CD4-positive, alpha-beta T cell treated with Interleukin-15 for 4 hours (primary cell): ENCODE measurements around the gene GGT6.
"Not testable (repeated sequence)": the region's sequence is repeated elsewhere in the genome, so short reads cannot be mapped to it uniquely, and the experiment has no call there.

Experiments
- DNase-seq: peaks from one replicate; pipeline ENCODE4 v3.0.0-alpha.2; 2020; ENCODE audit warnings: low spot score

Gene GGT6

DNA sequence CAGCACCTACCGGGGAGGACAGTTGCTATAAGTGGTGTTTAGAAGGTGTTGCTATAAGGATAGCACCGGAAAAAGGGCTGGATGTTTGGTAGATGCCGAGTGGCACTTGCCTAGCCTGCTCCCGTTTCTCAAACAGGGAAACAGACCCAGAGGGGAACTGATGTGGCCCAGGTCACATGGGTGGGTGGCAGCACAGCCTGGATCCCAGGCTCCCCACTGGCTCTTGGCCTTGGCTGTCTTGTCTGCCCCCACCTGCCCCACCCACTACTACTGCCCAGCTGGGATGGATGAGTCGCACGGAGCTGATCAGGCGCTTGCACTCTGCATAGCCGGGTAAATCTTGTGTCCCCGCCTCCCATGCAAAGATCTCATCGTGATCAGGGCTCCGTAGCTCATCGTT, 31.2 kb upstream of the GGT6 start:
- no peak for DNase-seq

DNA sequence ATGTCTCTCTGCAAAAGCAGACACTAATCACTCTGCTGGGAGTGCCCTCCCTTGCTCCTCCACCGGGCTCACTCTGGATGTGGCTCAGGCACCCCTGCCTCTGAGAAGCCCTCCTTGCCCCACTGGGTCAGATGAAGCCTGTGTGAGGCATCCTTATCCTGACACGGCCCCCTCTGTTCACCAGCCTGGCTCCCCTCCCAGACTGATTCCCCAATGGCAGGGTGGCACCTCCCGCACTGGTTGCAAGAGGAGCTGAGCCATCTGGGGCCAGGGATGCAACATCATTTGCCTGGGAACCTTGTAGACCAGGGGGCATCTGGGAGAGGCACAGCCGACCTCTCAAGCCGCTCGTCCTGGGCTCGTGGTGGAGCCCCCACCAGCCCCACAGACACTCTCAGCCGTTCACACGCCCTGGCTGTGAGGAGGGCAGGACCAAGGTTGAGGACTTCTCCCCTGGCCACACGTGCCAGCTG, 30.6 kb upstream of the GGT6 start:
- no peak for DNase-seq

DNA sequence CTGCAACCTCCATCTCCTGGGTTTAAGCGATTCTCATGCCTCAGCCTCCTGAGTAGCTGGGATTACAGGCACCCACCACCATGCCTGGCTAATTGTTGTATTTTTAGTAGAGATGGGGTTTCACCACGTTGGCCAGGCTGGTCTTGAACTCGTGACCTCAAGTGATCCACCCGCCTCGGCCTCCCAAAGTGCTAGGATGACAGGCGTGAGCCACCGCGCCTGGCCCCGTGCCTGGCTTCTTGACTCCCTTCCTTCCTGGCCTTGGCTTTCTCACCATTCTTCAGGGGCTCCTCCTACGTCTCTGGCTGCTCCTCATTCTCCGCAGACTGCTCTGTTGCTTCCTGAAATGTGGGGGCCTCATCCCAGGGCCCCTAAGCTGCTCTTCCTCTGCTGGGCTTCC, 29.7 kb upstream of the GGT6 start:
- DNase-seq, result not testable (repeated sequence)

DNA sequence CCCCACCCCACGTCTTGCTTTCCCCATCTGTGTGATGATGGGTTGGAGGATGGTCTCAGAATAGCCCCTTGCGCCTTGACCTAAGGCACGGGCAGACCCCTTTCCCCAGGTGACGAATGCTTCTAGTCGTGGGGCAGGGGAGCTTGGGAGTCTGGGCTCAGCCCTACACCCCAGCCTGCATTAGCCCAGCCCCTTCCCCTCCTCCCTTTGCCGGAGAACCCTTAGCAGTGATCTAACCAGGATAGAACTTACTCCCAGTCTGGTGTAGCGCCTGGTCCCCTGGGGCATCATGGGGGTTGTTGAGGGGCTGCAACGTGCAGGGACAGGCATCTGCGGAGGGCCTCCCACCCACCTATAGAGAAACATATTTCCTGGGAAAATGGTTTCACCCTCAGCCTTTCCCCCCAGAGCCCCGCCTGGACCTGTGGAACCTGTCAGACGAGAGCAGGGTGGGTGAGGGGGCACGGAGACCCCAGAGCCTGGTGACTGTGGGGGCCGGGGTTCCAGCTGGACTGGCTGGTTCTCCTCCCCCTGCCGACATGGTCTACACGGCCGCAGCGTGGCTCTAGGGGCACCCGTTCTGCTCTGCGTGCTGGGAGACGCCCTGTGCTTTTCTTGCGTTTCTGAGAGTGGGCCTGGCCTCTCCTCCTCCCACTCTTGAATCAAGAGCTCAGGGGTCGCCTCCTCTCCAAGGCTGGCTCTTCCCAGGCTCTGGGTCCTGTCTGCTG, 28.7 kb upstream of the GGT6 start:
- no peak for DNase-seq

DNA sequence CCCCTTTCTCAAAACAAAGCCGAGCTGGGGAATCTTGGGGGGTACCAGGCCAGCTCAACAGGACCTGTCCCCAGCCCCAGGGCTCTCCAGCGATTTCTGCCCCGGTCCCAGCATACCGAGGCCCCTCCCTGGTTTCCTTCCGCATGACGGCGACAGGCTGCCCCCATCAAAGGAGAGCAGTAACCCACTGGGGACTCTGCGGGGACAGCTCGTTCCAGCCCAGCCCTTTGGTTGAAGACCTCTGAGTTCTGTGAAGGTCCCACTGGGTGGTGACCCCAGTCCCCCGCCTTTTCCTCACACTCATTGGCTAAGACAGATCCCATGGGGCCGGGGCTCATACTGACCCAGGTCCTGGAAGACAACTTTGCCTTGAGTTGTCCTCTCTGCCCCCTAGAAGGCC, 28.0 kb upstream of the GGT6 start:
- no peak for DNase-seq

DNA sequence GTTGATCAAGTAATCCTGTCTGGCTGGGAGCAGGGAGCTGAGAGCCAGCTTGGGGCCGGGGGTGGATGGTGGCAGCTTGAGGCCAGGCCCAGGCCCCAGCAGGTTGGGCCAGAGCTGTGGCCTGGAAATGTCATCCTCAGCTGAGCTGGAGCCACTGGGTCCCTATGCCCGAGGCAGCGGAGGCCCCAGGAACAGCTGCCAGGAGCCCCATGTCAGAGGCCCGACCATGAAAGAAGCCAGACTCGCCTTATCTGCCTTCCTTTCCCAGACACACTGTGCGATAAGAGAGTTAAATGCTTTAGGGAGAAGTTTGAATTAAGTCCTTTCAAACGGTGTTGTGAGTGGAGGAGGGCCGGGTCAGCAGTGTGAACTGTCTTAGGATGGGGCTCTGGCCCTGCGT, 27.4 kb upstream of the GGT6 start:
- no peak for DNase-seq

DNA sequence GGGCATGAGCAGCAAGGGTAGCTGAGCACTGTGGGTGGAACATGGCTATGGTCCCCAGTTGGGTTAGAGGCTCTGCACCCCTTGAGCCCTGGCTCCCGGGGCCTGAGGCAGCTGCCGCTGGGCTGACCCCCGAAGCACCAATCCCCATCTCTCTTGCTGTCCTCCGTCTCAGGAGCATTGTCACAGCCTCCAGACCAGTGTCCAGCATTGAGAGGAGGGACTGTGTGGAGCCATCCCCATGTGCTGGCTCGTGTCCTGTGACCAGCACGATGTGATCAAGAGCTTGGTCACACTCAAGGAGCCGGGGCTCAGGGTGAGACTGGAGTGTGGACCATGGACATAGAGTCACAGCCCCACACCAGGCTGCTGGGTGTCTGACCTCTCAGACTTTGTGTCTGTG, 26.8 kb upstream of the GGT6 start:
- no peak for DNase-seq

DNA sequence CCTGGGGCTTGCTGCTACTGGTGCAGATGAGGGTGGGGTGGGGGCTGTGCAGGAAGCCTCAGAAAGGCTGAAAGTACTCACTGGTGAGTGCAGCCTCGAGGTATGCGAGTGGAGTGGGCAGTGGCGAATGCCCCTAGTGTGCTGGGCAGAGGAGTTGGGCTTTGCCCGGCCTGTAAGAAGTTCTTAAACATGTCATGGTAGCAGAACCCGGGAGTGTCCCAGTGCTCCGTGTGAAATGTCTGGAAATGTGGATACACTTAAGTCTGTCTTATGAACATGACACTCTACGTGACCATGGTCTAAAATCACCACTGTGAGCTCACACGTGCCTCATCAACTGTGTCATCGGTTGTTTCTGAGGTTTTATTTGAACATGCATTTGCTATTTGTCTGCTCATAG, 25.7 kb upstream of the GGT6 start:
- DNase-seq, result no peak

DNA sequence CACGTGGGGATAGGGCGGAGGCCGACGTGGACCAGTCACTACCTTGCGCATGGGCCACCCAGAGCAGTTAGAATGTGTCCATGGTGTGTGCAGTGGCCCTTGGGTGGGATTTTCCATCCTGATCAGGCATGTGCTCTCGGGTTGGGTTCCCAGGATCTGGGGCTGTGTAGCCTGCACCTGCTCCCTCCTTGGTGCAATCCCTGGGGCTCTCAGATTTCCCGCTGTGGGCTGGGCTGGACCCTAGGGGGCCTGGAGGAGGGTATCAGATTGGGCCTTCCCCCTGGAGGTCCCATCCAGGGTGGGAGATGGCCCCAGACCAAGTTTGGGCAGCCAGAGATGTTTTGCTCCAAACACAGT, 25.2 kb upstream of the GGT6 start:
- DNase-seq, result no peak

DNA sequence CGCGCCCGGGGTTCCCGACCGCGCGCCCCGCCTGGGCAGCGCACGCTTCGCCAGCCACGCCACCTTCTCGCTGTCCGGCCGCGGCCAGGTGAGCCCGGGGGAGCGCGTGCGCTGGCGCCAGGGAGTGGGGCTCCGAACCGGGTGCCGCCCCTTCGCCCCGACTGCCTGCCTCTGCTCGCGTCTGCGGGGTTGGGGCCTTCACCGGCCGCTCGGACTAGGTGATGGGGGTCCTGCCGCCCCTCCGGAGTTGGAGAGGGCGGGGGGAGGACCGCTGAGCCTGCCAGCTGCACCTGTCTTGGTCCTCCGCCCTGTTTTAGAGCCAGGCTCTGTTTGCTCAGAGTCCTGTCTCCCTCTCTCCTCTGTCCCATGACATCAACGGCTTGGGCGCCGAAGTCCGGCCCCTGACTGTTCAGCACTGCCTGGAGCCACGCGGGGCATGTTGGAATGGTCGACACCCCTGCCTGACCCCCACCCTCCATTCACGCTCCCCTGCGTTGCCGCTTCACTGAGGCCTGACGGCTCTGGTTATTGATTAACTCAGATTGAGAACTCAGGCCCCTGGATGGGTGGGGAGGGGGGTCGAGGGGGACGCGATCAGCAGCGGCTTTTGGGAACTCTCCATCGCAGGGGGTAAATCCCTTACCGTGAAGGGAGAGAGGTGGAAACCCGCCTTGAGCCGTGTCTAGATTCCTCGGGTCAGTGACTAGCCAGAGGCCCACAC, 24.7 kb upstream of the GGT6 start:
- no peak for DNase-seq

DNA sequence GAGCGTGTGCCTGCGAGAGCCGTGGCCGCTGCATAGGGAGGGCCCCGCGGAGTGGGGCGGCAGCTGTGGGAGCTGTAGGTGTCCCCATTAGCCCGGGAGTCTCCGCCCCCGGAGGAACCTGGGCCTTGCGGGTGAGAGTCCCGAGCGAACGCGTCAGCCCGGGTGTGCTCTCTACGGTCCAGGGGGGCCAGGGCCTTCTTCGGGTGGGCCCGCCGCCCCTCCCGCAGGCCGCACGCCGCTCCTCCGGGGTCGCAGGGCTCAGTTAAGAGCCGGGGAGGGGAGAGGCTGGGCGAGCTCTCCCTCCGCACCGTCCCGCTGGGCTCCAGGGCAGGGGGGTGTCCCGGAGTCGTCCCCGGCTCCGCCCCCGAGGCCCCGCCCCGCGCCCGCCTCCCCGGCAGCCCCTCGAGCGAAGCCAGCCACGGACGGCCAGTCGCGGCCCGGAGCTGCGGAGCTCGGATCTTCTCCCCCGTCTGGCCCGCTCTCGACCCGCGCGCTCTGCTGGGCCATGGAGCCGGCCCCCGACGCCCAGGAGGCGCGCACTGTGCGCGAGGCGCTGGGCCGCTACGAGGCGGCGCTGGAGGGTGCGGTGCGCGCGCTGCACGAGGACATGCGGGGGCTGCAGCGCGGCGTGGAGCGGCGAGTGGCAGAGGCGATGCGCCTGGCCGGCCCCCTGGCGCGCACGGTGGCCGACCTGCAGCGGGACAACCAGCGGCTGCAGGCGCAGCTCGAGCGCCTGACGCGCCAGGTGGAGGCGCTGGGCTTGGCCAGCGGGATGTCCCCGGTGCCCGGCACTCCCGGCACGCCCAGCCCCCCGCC, 23.9 kb upstream of the GGT6 start, which contains the start of gene SMTNL2:
SMTNL2 (plus strand) TSS at position 429 of the 816 bp plus-strand sequence; CDS start at position 506, 77 bp downstream.
- no peak for DNase-seq

DNA sequence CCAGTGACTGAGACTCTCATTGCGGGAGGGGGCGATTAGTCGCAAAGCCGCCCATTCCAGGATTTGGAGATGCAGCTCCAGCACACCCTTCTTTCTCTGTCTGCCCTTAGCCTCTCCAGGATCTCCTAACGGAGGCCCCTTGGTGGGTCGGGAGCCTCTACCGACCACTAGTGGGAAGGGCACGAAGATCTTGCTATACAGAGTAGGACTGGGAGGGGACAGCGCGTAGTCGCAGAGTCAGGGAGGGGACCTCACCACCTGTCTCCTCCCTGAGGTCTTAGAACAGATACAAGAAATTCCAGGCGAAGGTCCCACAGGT, 23.4 kb upstream of the GGT6 start:
- DNase-seq, result peak; percentile 9

DNA sequence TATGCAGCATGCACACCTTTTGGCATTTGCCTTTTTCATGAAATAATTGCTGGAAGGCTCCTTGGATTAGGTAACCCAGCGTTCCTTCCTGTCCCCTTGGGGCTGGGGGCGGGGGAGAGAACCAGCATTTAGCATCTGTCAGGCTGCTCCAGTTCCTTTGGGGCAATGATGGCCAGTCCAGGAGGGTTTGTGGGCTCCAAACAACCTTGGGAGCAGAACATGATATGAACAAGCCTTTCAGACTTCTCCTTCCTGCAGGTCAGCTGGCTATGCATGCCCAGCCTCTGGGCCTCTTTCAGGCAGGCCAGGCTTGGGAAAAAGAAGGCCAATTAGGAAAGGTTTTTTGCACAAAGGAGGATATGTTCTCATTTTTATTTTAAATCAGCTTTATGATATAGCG, 22.8 kb upstream of the GGT6 start:
- DNase-seq, result no peak

DNA sequence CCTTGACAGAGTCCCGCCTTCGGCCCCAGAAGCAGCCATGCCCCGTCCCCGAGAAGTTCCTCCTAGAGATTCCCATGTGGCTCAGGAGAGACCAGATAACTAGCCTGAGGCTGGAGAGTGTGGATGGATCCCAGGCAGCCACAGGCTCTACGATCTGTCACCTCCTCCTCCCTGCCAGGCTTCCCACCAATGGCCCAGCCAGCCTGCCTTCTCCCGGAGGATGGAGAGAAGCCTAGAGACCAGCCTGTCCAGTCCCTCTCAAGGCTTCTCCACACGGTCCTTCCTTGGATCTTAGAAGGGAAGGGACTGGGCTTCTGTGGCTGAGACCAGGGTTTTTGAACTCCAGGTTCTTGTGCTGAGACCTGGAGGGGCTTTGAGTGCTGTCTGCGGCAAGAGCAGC, 22.3 kb upstream of the GGT6 start:
- DNase-seq, result no peak

DNA sequence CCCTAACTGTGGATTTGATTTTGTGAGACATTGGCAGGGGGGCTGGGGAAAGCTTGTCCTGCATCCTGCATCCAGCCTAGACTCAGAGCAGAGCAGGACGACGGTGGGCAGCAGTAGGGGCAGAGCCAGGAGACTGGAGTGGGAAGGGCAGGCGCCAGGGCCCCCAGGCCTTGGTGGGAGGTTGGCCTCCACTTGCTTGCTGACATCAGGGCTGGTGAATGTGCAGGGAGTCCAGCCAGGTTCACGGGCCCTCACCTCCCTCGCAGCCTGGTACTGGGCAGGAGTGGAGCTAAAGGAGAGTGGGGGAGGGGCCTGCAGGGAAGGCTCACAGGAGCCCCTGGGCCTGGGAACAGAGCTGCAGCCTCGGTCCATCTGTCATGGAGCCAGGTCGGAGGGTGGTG, 21.7 kb upstream of the GGT6 start:
- no peak for DNase-seq

DNA sequence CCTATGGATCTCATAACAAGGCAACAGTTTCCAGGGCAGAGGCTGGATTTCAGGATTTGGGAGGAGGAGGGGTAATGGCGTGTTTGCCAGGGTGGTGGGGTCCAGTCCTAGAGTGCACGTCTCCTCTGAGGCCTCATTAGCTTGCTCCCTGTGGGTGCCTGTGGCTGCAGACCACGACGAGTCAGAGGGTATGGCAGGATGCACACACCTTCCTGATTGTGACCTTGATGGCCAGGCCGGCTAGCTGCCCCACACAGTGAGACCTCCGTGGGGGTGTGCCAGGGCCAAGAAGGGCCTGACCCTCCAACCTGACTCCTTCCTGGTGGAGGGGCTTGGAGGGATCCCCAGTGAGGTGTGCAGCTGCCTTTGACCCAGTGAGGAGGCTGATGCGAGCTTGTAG, 19.9 kb upstream of the GGT6 start:
- DNase-seq, result no peak

DNA sequence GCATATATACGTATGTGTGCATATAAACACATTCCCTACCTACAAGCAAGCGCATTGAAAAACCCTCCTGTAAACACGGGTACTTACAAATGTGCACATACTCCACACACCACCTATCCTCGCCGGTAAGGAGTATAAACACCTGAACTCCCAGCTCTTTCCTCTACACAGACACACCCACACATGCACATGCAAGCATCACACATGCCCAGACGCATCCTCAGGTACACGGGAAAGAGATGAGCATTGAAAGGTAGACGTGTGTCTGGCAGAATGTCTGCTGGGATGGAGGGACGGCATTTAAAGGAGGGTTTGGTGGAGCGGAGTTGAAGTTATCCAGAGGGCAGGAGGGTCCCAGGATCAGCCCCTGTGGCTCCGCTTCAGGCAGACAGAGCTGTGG, 19.3 kb upstream of the GGT6 start:
- no peak for DNase-seq

DNA sequence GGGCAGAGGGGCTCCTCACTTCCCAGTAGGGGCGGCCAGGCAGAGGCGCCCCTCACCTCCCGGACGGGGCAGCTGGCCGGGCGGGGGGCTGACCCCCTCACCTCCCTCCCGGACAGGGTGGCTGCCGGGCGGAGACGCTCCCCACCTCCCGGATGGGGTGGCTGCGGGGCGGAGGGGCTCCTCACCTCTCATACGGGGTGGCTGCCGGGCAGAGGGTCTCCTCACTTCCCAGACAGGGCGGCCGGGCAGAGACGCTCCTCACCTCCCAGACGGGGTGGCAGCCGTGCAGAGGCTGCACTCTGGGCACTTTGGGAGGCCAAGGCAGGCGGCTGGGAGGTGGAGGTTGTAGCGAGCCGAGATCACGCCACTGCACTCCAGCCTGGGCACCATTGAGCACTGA, 18.0 kb upstream of the GGT6 start:
- DNase-seq, result not testable (repeated sequence)

DNA sequence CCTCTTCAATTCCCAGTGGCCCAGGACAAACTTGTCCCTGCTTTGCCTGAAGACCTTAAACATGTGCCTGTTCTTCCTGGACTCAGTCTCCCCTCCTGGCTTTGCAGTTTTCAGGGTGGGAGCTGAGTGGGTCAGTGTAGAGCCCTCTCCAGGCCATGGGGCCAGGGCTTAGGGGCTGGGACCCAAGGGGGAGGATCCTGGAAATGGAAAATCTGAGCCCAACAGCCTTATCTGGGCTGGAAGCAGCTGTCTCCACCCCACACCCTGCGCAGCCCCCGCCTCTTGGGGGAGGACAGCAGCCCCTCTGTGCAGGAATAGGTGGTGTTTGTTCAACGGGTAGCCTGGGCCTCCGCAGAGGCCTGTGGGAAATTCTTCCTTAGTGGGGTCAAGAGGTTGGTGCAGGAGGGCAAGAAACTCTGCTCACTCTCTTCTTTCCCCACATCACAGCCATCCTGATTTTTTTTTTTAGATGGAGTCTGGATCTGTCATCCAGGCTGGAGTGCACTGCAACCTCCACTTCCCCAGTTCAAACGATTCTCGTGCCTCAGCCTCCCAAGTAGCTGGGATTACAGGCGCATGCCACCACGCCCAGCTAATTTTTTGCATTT, 17.1 kb upstream of the GGT6 start:
- no peak for DNase-seq

DNA sequence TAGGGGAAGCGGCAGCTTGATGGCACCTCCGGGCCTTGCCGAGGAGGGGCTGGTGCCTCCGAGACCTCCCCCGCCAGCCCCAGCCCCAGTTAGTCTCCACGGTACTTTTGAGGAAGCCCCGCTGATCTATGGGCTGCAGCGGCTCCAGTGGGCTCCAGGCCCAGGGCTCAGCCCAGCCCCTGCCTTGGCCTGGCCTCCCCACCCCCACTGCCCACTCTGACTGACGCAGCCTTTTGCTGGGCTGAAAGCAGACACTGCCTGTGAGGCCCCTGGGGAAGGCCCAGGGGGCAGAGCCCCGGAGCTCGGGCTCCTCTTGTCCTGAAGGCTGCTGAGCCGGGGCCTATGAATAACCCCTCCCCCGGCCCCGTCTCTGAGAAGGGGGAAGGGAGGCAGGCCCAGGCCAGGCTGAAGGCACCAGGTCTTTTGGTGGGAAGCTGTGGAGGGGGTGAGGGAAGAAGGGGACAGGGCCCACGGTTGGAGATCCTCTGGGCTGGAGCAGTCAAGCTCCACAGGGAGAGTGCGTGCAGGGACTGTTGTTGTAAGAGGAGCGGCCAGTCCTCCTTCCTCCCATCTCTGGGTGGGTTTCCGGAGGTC, 16.4 kb upstream of the GGT6 start:
- DNase-seq, result no peak

DNA sequence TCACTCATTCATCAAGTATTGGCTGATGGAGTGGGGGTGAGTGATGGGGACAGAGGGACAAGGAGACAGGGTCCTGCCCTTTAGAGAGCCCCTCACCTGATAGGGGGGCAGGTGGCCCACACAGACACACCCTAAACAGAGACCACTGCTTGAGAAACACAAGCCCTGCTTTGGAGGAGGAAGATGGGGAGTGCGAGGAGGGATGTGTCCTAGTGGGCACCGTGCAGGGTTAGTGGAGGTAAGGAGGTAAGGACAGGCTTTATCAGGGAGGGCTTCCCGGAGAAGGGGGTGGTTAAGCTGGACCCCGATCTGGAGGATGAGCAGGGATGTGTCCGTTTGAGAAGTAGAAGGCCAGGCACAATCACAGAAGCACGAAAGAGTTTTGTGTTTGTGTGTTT, 15.8 kb upstream of the GGT6 start:
- no peak for DNase-seq

DNA sequence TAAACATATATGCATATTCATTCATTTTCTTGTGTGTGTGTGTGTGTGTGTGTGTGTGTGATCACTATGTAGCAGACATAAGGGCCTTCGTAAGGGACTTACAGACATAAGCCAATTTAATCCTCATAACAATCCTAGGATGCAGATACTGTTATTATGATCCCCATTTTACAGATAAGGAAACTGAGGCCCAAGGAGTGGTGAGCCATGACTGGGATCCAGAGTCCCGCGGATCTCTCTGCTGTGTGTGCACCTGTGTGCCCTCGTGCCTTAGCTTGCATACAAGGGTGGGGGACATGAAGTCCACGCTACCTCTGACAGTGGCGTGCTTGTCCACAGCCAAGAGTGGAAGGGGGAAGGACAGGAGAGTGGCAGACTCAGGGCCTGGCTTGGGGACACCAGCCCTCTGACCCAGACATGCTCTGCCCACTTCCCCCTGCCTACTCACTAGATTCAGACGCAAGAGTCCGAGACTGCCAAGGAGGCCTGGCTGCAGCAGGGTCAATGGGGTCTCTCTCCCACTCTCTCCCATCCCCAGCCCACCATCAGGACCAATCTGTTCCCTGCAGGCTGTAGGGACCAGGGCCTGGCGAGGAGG, 14.2 kb upstream of the GGT6 start:
- no peak for DNase-seq
